Stimulated activated CD8-positive, alpha-beta memory T cell treated with anti-CD3 and anti-CD28 coated beads, Interleukin-2, amount 100 ng/mL, for 48 hours (primary cell): ENCODE measurements around the gene TOMM6.

ENCODE experiments used
- DNase-seq, 2 donors: peaks; one replicate each; pipeline ENCODE4 v3.0.0-alpha.2; 2020; ENCODE audit warnings: low read depth in 2 of 2

The TOMM6 gene

DNA sequence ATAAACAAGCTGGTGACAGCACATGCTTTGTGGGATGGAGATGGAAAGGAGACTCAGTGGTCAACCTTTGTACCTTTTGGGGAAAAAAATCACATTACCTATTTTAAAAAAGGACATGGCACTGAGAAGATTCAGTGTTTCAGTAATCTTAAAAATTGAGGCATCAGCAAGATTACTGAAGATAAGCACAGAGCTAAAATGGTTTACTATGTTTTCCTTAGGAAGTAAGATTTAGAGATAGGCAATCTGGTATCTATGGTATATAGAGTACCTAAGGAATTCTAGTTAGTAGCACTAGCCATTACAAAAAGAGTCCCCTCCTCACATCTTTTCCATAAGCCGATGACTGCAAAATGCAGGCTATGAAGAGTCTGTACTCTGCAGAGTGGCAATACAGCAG, 35.7 kb downstream of the TOMM6 start:
- no peak for DNase-seq

- no peak for DNase-seq
Observed at GRCh38 chr6:41824571-41825569, 37.4 kb downstream of the TOMM6 start.

- no peak for DNase-seq
Observed at GRCh38 chr6:41826343-41827022, 39.0 kb downstream of the TOMM6 start.

DNA sequence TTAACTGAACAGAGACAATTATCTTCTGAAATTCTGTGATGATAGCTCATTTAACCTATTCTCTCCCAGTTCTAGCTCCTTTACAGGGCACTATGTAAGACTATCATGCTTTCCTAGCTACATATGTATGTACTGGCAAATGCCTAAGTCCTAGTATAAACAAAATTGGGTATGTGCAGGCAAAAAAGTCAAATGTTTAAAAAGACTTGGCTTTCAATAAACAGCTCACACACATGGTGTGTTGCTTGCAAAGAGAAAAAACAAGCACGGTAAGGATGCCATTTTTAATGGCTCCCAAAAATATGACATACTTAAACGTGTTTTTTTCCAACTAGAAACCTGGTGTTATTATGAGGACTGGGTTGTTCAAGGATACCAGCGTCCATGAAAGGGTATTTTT, 44.8 kb downstream of the TOMM6 start:
- DNase-seq: no peak

DNA sequence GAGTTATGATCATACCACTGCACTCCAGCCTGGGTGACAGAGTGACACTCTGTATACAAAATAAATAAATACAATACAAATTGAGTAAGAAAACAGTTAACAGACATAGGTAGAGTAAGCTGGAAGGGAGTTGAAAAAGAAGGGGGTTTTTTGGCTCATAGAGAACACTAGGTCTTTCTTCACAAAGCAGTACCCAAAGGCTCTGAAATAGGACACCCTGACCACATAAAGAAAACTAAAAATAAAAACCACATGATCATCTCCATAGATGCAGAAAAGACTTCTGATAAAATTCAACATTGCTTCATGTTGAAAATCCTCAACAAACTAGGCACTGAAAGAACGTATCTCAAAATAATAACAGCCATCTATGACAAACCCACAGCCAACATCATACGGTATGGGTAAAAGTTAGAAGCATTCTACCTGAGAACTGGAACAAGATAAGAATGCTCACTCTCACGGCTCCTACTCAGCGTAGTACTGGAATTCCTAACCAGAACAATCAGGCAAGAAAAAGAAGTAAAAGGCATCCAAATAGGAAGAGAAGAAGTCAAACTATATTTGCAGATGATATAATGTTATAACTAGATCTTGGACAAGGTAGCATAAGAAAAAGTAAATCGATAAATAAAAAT, 48.6 kb downstream of the TOMM6 start:
- DNase-seq: no peak

- no peak for DNase-seq
Observed at GRCh38 chr6:41836660-41837052, 49.2 kb downstream of the TOMM6 start.
